Neural crest cell (in vitro differentiated cells): ENCODE results near the gene PPP1R3G. TPM values are rescaled to one million over a fixed set of nuclear protein-coding genes. Genes with fewer than 3 reads are reported as not detected.
A peak's percentile ranks its signal among the peaks of the same experiment; 100 is the strongest.

Experiments
- DNase-seq: peaks from one replicate; pipeline ENCODE4 v3.0.0; 2021; ENCODE audit warnings: low read depth, mixed read lengths, low spot score
- H3K27ac Mint-ChIP-seq: one replicate; pipeline ENCODE4 v1.8.0; 2021; ENCODE audit warnings: mild to moderate bottlenecking, mixed read lengths; ENCODE audit not compliant: unreplicated experiment
- H3K27me3 Mint-ChIP-seq: 2 replicates; pipeline ENCODE4 v1.8.0; 2021; ENCODE audit warnings: low read depth, mild to moderate bottlenecking, mixed read lengths
- H3K36me3 Mint-ChIP-seq: 2 replicates; pipeline ENCODE4 v1.8.0; 2021; ENCODE audit warnings: low read depth, mild to moderate bottlenecking, mixed read lengths
- H3K4me1 Mint-ChIP-seq: 2 replicates; pipeline ENCODE4 v1.8.0; 2021; ENCODE audit warnings: mixed read lengths
- H3K4me3 Mint-ChIP-seq: one replicate; pipeline ENCODE4 v1.8.0; 2021; ENCODE audit warnings: mild to moderate bottlenecking, mixed read lengths
- H3K9me3 Mint-ChIP-seq: 2 replicates; pipeline ENCODE4 v1.8.0; 2021; ENCODE audit warnings: mixed read lengths
- CTCF ChIP-seq: fragments of 200-600 bp; sonication (generic); conservative IDR thresholded peaks from 2 replicates; pipeline ENCODE4 v1.5.0; 2021; ENCODE audit warnings: antibody characterized with exemption, mild to moderate bottlenecking
- total RNA-seq: library from RNA; stranded (reverse); gene quantifications from 2 replicates; pipeline ENCODE4 v1.2.1, GENCODE V29; 2021

PPP1R3G gene
- total RNA-seq, 1 donor from 2014 or later, result 0.05 TPM

- H3K36me3 Mint-ChIP-seq, result peaks cover 10% of the 10 kb centered on the region
- no peak overlapping the region for H3K4me3 Mint-ChIP-seq
- TF ChIP-seq CTCF, result no peak
- peak overlapping the region; percentile 35 for H3K27ac Mint-ChIP-seq
- no peak for DNase-seq
- no peaks in the 10 kb centered on the region for H3K4me1 Mint-ChIP-seq
- no peaks in the 10 kb centered on the region for H3K27me3 Mint-ChIP-seq
- peaks cover 9% of the 10 kb centered on the region for H3K9me3 Mint-ChIP-seq
These were observed 39.7 kb upstream of the PPP1R3G start for GRCh38 chr6:5045416-5045815.

GRCh38 chr6:5046430-5046829, 38.7 kb upstream of the PPP1R3G start:
- H3K36me3 Mint-ChIP-seq, result peaks cover 18% of the 10 kb centered on the region
- no peaks in the 10 kb centered on the region for H3K4me1 Mint-ChIP-seq
- no peak for TF ChIP-seq CTCF
- DNase-seq, result no peak
- H3K9me3 Mint-ChIP-seq, result peaks cover 16% of the 10 kb centered on the region
- H3K27me3 Mint-ChIP-seq, result no peaks in the 10 kb centered on the region
- no peak overlapping the region for H3K4me3 Mint-ChIP-seq
- H3K27ac Mint-ChIP-seq, result no peak overlapping the region

- DNase-seq, result no peak
- Mint-ChIP-seq H3K27me3 (no peaks in the 10 kb centered on the region), H3K4me1 (no peaks in the 10 kb centered on the region), H3K27ac (no peak overlapping the region), H3K9me3 (peaks cover 18% of the 10 kb centered on the region), H3K4me3 (no peak overlapping the region), H3K36me3 (peaks cover 18% of the 10 kb centered on the region)
- no peak for TF ChIP-seq CTCF
These were observed 35.1 kb upstream of the PPP1R3G start for GRCh38 chr6:5050009-5050408.

- no peak for DNase-seq
- no peak overlapping the region for H3K27ac Mint-ChIP-seq
- H3K36me3 Mint-ChIP-seq, result peaks cover 18% of the 10 kb centered on the region
- no peaks in the 10 kb centered on the region for H3K4me1 Mint-ChIP-seq
- no peak for TF ChIP-seq CTCF
- H3K4me3 Mint-ChIP-seq, result no peak overlapping the region
- H3K9me3 Mint-ChIP-seq, result peaks cover 18% of the 10 kb centered on the region
- H3K27me3 Mint-ChIP-seq, result no peaks in the 10 kb centered on the region
These were observed 33.7 kb upstream of the PPP1R3G start for GRCh38 chr6:5051394-5051793.

GRCh38 chr6:5053038-5053437, 32.1 kb upstream of the PPP1R3G start:
- Mint-ChIP-seq H3K4me3 (no peak overlapping the region), H3K27me3 (no peaks in the 10 kb centered on the region), H3K36me3 (peaks cover 13% of the 10 kb centered on the region), H3K27ac (no peak overlapping the region), H3K4me1 (no peaks in the 10 kb centered on the region), H3K9me3 (peaks cover 14% of the 10 kb centered on the region)
- no peak for DNase-seq
- no peak for TF ChIP-seq CTCF

GRCh38 chr6:5053864-5054244, 31.3 kb upstream of the PPP1R3G start:
- DNase-seq, result no peak
- Mint-ChIP-seq H3K4me3 (no peak overlapping the region), H3K4me1 (no peaks in the 10 kb centered on the region), H3K36me3 (peaks cover 10% of the 10 kb centered on the region), H3K9me3 (peaks cover 10% of the 10 kb centered on the region), H3K27ac (no peak overlapping the region), H3K27me3 (no peaks in the 10 kb centered on the region)
- TF ChIP-seq CTCF, result no peak
